HL-60/S4 treated with retinoic acid at 250 ng/mL for 4 days and 3 days (cell line): Measurements from ENCODE around the gene SP110.
"Not testable (repeated sequence)": the region's sequence is repeated elsewhere in the genome, so short reads cannot be mapped to it uniquely, and the experiment has no call there.

Experiments used
- in situ Hi-C: fragments of 300-500 bp; cut with MboI; formaldehyde crosslinking; loops from 2 replicates; pipeline ENCODE4 v1.7.0; 2022; ENCODE audit warnings: low sequenced_read_pairs

Gene SP110

DNA sequence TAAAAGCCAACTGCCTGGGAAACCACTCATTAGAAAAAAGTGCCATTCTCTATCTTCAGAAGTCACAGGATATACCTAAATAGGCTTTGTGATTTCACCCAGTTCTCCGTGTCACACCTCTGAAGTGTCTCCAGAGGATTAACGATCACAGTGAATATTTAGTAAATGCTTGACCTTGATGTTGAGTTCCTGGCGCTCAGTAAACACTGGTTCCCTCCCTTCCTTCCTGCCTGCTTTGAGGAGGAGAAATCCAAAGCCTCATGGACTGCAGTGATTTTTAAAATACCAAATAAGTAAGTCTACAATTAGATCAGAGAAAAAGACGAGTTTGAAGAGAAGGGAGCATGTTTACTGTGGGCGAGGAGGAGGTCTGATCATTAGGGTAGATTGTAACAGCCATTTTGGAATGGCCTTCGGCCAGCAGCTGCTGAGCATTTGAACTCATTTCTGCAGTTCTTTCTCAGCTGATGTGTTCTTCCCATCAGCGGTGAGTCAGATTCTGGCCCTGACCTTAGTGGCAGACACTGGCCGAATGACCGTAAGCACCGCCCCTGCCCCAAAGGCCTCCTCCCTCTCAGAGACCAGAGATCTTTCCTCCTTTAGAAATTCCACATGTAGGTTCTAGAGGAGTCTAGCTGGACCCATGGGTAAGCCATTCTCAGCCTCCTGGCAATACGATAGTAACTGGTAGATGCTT, 89.0 kb downstream of the SP110 start:
- in situ Hi-C loops = no loop called here

DNA sequence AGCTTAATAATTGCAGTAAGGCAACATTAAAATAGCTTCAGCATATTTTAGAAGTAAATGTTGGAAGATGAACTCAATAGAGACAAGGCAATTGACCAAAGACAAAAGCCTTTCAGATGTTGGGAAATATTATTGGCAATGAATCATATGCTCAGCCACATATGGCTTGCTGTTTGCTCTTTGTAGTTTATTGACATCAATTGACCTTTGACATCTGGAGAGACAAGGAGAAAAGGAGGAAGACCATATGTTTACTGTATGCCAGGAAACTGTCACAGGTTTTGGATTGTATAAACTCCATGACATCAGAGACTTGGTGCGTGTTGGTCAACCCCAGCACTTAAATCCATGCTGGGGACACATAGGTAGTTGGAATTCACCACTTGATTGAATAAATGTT, 90.4 kb downstream of the SP110 start:
- in situ Hi-C loops = no loop called here

DNA sequence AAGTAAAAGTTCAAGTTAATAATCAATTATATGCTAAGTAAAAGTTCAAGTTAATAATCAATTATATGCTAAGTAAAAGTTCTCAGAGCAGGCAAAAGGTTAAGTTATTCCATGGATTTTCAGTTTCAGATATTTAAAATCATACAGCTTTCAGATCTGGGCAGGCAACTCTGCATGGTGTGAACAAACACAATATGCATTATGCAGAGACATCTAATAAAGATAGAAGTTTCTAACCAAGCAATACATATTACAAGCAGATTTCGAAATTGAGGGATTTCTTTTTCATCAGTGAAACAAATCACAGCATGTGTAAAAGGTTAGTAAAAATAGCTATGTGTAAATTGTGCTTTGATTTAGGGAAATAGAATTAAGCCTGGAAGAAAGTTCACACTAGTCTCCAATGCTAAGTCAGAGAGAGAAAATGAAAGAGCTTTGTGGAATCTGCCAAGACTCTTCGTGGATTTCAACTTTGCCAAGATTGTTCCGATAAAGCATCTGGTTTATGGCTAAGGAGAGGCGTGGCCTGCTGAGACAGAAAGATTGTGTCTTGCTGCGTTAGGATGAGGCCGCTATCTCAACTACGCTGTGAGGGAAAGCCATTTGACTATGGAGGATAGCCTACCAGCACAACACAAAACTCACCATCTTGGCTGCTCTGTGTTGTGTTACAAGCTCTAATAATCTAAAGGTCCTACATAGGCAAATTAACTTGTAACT, 91.0 kb downstream of the SP110 start:
- in situ Hi-C loops = no loop called here

DNA sequence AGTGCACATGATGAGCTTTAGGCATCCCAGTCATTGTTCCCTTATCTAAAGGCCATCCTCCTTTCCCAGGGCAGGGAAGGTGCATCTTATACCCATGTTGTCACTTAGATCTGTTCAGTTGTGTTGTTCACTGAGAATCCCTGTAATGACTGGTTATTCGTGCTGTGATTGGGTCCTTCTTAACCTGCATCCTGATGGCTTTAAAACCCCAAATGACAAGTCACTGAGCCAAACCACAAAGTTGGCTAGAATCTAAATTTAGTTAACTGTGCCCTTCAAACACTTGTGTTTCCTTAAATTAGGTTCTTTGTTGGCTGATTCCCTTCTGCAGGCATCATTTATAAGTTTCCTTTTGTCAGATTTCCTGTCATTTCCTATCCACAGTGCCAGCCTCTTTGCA, 92.6 kb downstream of the SP110 start:
- in situ Hi-C loops = no loop called here

DNA sequence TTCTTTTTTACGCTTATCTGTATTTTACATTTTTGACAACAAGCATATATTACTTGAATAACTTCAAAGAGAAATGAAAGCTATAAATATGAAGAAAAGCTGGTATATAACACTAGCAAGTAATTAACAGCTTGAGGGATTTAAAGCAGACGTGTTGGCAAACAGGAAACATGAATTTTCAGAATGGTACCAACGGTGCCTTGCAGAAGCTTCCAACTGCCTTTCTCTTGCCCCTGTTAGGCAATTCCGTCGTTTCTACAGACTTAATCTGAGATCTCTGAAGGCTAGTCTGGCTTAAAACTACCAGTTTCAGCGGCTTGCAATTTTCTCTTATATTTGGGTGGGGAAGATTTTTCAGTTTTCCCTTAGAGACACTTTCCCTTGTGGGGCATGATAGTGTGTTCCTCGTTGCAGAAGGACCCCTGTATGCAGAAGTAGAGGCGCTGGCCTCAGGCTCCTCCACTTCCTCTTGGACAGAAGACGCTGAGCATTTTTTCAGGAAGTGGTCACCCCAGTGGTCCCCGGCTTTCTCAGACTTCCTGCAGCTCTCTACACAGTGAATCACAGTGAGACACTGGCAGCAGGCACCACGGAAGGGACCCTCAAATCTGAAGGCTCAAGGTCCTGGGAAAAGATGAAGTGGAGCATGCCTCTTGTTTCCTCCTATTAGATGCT, 94.9 kb downstream of the SP110 start:
- in situ Hi-C loops = no loop called here

DNA sequence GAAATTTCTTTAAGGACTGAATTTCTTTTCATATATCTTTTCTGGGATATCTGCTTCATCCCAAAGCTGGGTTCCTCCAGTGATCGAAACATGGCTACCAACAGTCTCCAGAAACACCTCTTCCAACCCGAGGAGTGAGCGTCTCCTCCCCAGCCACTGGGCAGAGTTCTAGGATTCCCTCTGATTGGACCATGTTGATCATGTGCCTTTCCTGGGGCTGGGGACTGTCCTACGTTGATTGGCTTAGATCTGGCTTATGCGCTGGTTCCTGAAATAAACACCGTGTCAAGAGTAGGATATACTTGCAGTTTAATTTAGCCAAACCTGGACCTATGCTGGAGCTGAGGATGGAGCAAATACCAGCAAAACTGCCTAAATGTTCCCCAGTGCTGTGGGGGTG, 95.5 kb downstream of the SP110 start:
- in situ Hi-C loops = no loop called here

DNA sequence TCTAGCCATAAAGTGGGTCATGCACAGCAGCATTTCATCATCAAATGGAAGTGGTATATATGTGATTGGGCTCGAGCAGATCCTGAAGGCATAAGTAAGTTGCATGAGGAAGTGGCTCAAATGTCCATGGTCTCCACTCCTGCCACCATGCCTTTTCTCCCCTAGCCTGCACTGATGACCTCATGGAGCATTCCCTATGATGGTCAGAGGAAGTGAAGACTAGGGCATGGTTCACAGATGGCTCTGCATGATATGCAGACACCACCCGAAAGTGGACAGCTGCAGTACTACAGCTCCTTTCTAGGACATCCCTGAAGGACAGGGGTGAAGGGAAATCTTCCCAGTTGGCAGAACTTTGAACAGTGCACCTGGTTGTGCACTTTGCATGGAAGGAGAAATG, 99.4 kb downstream of the SP110 start:
- in situ Hi-C loops = not testable (repeated sequence)

DNA sequence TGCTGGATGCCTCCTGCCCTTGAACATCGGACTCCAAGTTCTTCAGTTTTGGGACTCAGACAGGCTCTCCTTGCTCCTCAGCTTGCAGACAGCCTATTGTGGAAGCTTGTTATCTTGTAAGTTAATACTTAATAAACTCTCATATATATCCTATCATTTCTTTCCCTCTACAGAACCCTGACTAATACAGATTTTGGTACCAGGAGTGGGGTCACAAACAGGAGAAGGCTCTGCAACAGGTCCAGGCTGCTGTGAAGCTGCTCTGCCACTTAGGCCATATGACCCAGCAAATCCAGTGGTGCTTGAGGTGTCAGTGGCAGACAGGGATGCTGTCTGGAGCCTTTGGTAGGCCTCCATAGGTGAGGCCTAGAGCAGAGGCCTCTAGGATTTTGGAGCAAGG, 100.0 kb downstream of the SP110 start:
- in situ Hi-C loops = not testable (repeated sequence)
